CD14-positive monocyte (primary cell): ENCODE measurements around the gene MMP7. TPM values are rescaled to one million over a fixed set of nuclear protein-coding genes. Genes with fewer than 3 reads are reported as not detected.

Experiments used
- DNase-seq, 3 donors: peaks; one replicate each; pipeline ENCODE4 v3.0.0-alpha.2; 2011 to 2022
- H2AFZ ChIP-seq: 2 replicates; pipeline ENCODE4 v1.6.0; 2012; ENCODE audit warnings: mild to moderate bottlenecking, low read depth, low read length, inconsistent platforms; ENCODE audit not compliant: insufficient read depth, poor library complexity, severe bottlenecking
- H3K27ac ChIP-seq, 2 donors: 1 replicate in 1 of 2; 2 replicates in 1 of 2; pipeline ENCODE4 v1.5.1; 2012 to 2013; ENCODE audit warnings: low read length in 2 of 2, control low read depth in 1 of 2, inconsistent platforms in 1 of 2, low read depth in 1 of 2, mild to moderate bottlenecking in 1 of 2
- H3K27me3 ChIP-seq, 2 donors: one replicate each; pipeline versions ENCODE4 v1.6.0 to v1.6.1; 2011 to 2013; ENCODE audit warnings: low read length in 2 of 2; ENCODE audit not compliant: control insufficient read depth in 2 of 2, insufficient read depth in 2 of 2
- H3K36me3 ChIP-seq, 2 donors: replicated peaks in 1 of 2; 1 replicate in 1 of 2; 2 replicates in 1 of 2; pipeline versions ENCODE4 v1.5.1 to v1.6.1; 2012 to 2013; ENCODE audit warnings: low read length in 2 of 2, control low read depth in 1 of 2, inconsistent platforms in 1 of 2, mild to moderate bottlenecking in 1 of 2; ENCODE audit not compliant: insufficient read depth in 2 of 2, control insufficient read depth in 1 of 2
- H3K4me1 ChIP-seq, 2 donors: 1 replicate in 1 of 2; 2 replicates in 1 of 2; pipeline versions ENCODE4 v1.5.1 to v1.6.1; 2012 to 2013; ENCODE audit warnings: low read length in 2 of 2, control low read depth in 1 of 2, inconsistent platforms in 1 of 2, mild to moderate bottlenecking in 1 of 2, moderate library complexity in 1 of 2; ENCODE audit not compliant: insufficient read depth in 2 of 2, control insufficient read depth in 1 of 2
- H3K4me2 ChIP-seq: replicated peaks from 2 replicates; pipeline ENCODE3; 2012; ENCODE audit warnings: low read length, moderate library complexity, mild to moderate bottlenecking; ENCODE audit not compliant: poor library complexity, severe bottlenecking; ENCODE audit errors: extremely low read depth
- H3K4me3 ChIP-seq, 3 experiments: fragments of 200-600 bp in 1 of 3; sonication (generic) in 1 of 3; replicated peaks in 1 of 3; 1 replicate in 2 of 3; 2 replicates in 1 of 3; pipeline ENCODE4 v1.5.1; 2011 to 2013; ENCODE audit warnings: low read length in 3 of 3, mild to moderate bottlenecking in 3 of 3, control low read depth in 2 of 3, low read depth in 2 of 3, inconsistent platforms in 1 of 3, moderate library complexity in 1 of 3
- H3K79me2 ChIP-seq: 2 replicates; pipeline ENCODE4 v1.6.0; 2012; ENCODE audit warnings: mild to moderate bottlenecking, control low read depth, inconsistent platforms, low read length, moderate library complexity; ENCODE audit not compliant: insufficient read depth
- H3K9ac ChIP-seq: 2 replicates; pipeline ENCODE4 v1.6.0; 2017; ENCODE audit warnings: low read length, mild to moderate bottlenecking; ENCODE audit not compliant: insufficient read depth, poor library complexity, severe bottlenecking
- H3K9me3 ChIP-seq, 2 donors: replicated peaks in 1 of 2; 1 replicate in 1 of 2; 2 replicates in 1 of 2; pipeline versions ENCODE4 v1.5.1 to v1.6.1; 2012 to 2013; ENCODE audit warnings: low read length in 2 of 2, control low read depth in 1 of 2; ENCODE audit not compliant: control insufficient read depth in 1 of 2, insufficient read depth in 1 of 2
- H4K20me1 ChIP-seq: 2 replicates; pipeline ENCODE4 v1.6.0; 2012; ENCODE audit warnings: mild to moderate bottlenecking, low read length, control low read depth, moderate library complexity; ENCODE audit not compliant: insufficient read depth
- H3K27ac Mint-ChIP-seq, 7 donors: one replicate each; pipeline ENCODE4 v1.8.0; 2020; ENCODE audit warnings: mild to moderate bottlenecking in 7 of 7, mixed read lengths in 7 of 7, moderate library complexity in 6 of 7, inconsistent platforms in 2 of 7
- H3K27me3 Mint-ChIP-seq, 3 donors: one replicate each; pipeline ENCODE4 v1.8.0; 2021 to 2022; ENCODE audit warnings: low read depth in 3 of 3, mild to moderate bottlenecking in 3 of 3, mixed read lengths in 3 of 3, moderate library complexity in 3 of 3, inconsistent platforms in 1 of 3
- H3K36me3 Mint-ChIP-seq, 2 donors: one replicate each; pipeline ENCODE4 v1.8.0; 2020; ENCODE audit warnings: mixed read lengths in 2 of 2, inconsistent platforms in 1 of 2, mild to moderate bottlenecking in 1 of 2
- H3K4me1 Mint-ChIP-seq: one replicate; pipeline ENCODE4 v1.8.0; 2020; ENCODE audit warnings: mild to moderate bottlenecking, mixed read lengths
- H3K4me3 Mint-ChIP-seq, 2 donors: one replicate each; pipeline ENCODE4 v1.8.0; 2020; ENCODE audit warnings: mild to moderate bottlenecking in 2 of 2, mixed read lengths in 2 of 2, moderate library complexity in 1 of 2
- H3K9me3 Mint-ChIP-seq, 7 donors: one replicate each; pipeline ENCODE4 v1.8.0; 2020 to 2022; ENCODE audit warnings: mixed read lengths in 7 of 7, mild to moderate bottlenecking in 6 of 7, moderate library complexity in 6 of 7, inconsistent platforms in 2 of 7
- CTCF ChIP-seq: fragments of 200-600 bp; IDR thresholded peaks from one replicate; pipeline ENCODE4 v1.8.0; 2022; ENCODE audit warnings: antibody characterized with exemption, mild to moderate bottlenecking
- WGBS: methylation state at CpG from one replicate; pipeline ENCODE4 v1.1.5; 2013; ENCODE audit warnings: missing lambda C conversion rate; ENCODE audit not compliant: insufficient coverage; 5-methylcytosine and 5-hydroxymethylcytosine counted together
- intact Hi-C, 2 donors: fragments of 100-400 bp; cut with micrococcal nuclease; formaldehyde crosslinking; loops; one replicate each; pipeline versions ENCODE4 v1.15.0 to v1.15.1; 2023
- polyA plus RNA-seq, 3 donors: library from polyadenylated mRNA; depleted of rRNA in 1 of 3; unstranded in 2 of 3; stranded (reverse) in 1 of 3; fragments of 300-500 nt in 2 of 3; fragments of >200 nt in 1 of 3; fragmentation: Illumina TruSeq in 2 of 3; gene quantifications; 1 replicate in 2 of 3; 2 replicates in 1 of 3; pipeline ENCODE4 v1.2.3, GENCODE V29; 2012 to 2021

Gene MMP7
- polyA plus RNA-seq, 3 donors = not detected

- Histone ChIP-seq H3K9me3 (no peaks in the 10 kb centered on the region), H2AFZ (no peak overlapping the region), H3K79me2 (no peaks in the 10 kb centered on the region), H3K27ac (no peak overlapping the region), H3K36me3 (no peaks in the 10 kb centered on the region), H3K4me2 (no peak overlapping the region), H3K9ac (no peak overlapping the region), H4K20me1 (no peaks in the 10 kb centered on the region), H3K27me3 (no peaks in the 10 kb centered on the region), H3K4me3 (no peak overlapping the region), H3K4me1 (peaks cover 6 to 8% of the 10 kb centered on the region in 2 donors)
- no peak for DNase-seq
- intact Hi-C loops = no loop called here
- WGBS = no CpG with 5 or more reads among the region's 4 CpGs
- H3K36me3 Mint-ChIP-seq = no peaks in the 10 kb centered on the region
- peaks cover 0 to 2% (median 0%) of the 10 kb centered on the region in 3 donors for H3K27me3 Mint-ChIP-seq
- H3K27ac Mint-ChIP-seq = no peak overlapping the region
- no peak overlapping the region for H3K4me3 Mint-ChIP-seq
- peaks cover 15% of the 10 kb centered on the region for H3K4me1 Mint-ChIP-seq
- no peaks in the 10 kb centered on the region for H3K9me3 Mint-ChIP-seq
- TF ChIP-seq CTCF = no peak
Observed at GRCh38 chr11:102523887-102524286, 6.7 kb downstream of the MMP7 start.

GRCh38 chr11:102523189-102523570 lies 7.4 kb downstream of the MMP7 start:
- Histone ChIP-seq H3K79me2 (no peaks in the 10 kb centered on the region), H3K4me1 (peaks cover 6 to 8% of the 10 kb centered on the region in 2 donors), H3K4me2 (no peak overlapping the region), H3K4me3 (no peak overlapping the region), H3K27me3 (no peaks in the 10 kb centered on the region), H3K27ac (no peak overlapping the region), H4K20me1 (no peaks in the 10 kb centered on the region), H3K36me3 (no peaks in the 10 kb centered on the region), H3K9ac (no peak overlapping the region), H3K9me3 (no peaks in the 10 kb centered on the region), H2AFZ (no peak overlapping the region)
- H3K4me3 Mint-ChIP-seq = no peak overlapping the region
- H3K9me3 Mint-ChIP-seq = no peaks in the 10 kb centered on the region
- no peak for DNase-seq
- WGBS = no CpG with 5 or more reads among the region's 2 CpGs
- H3K27ac Mint-ChIP-seq = no peak overlapping the region
- H3K36me3 Mint-ChIP-seq = no peaks in the 10 kb centered on the region
- peaks cover 13% of the 10 kb centered on the region for H3K4me1 Mint-ChIP-seq
- peaks cover 0 to 2% (median 0%) of the 10 kb centered on the region in 3 donors for H3K27me3 Mint-ChIP-seq
- intact Hi-C loops = no loop called here
- no peak for TF ChIP-seq CTCF
